HEK293 (cell line): Measurements from ENCODE around the gene GPATCH4.
A peak's percentile ranks its signal among the peaks of the same experiment; 100 is the strongest.

Source experiments
- CTCF ChIA-PET: fragments of 350-600 bp; formaldehyde crosslinking; extraction: SDS; loops from one replicate; lab custom pipeline; 2021; ENCODE audit warnings: antibody characterized with exemption; lab: Yijun Ruan, JAX
- POLR2A ChIA-PET: fragments of 300-600 bp; formaldehyde crosslinking; extraction: SDS; loops from one replicate; lab custom pipeline; 2020; ENCODE audit warnings: antibody characterized with exemption, inconsistent platforms; lab: Yijun Ruan, JAX
- H3K27ac ChIP-seq: fragments of 200-500 bp; sonication (Bioruptor generic); 2 replicates; pipeline ENCODE4 v1.5.1; 2014; ENCODE audit warnings: low read depth, low read length, control low read depth, inconsistent platforms; ENCODE audit errors: extremely low read depth
- H3K36me3 ChIP-seq, 2 experiments: fragments of 200-500 bp in 1 of 2; sonication (Bioruptor generic) in 1 of 2; 1 replicate in 1 of 2; 2 replicates in 1 of 2; pipeline ENCODE4 v1.5.1; 2014 to 2017; ENCODE audit warnings: inconsistent platforms in 2 of 2, low read length in 2 of 2; ENCODE audit not compliant: control insufficient read depth in 2 of 2, insufficient read depth in 1 of 2
- H3K4me1 ChIP-seq: fragments of 200-500 bp; sonication (Bioruptor generic); 2 replicates; pipeline ENCODE4 v1.5.1; 2014; ENCODE audit warnings: mild to moderate bottlenecking, low read length, inconsistent platforms; ENCODE audit not compliant: control insufficient read depth, insufficient read depth
- H3K4me3 ChIP-seq: 2 replicates; pipeline ENCODE4 v1.5.1; 2011; ENCODE audit warnings: low read depth, mild to moderate bottlenecking, control low read depth, low read length, moderate library complexity
- H3K9me3 ChIP-seq: fragments of 200-500 bp; sonication (Bioruptor generic); 2 replicates; pipeline ENCODE4 v1.5.1; 2014; ENCODE audit warnings: low read depth, low read length, inconsistent platforms; ENCODE audit not compliant: control insufficient read depth, insufficient read depth
- BCL11B ChIP-seq: fragments of 450-650 bp; formaldehyde crosslinking; IDR thresholded peaks from 2 replicates; pipeline ENCODE4 v1.5.1; 2016; ENCODE audit warnings: low read depth, missing biosample characterization, missing genetic modification characterization
- IKZF3 ChIP-seq: fragments of 450-650 bp; IDR thresholded peaks from 2 replicates; pipeline ENCODE4 v1.5.0; 2018; ENCODE audit warnings: missing biosample characterization, mild to moderate bottlenecking, missing genetic modification characterization, moderate library complexity
- MZF1 ChIP-seq: fragments of 450-650 bp; formaldehyde crosslinking; IDR thresholded peaks from 2 replicates; pipeline ENCODE4 v1.5.1; 2017; ENCODE audit warnings: missing biosample characterization, missing genetic modification characterization, borderline replicate concordance
- OVOL3 ChIP-seq: fragments of 450-650 bp; formaldehyde crosslinking; IDR thresholded peaks from 2 replicates; pipeline ENCODE4 v1.5.1; 2016; ENCODE audit warnings: missing biosample characterization, missing genetic modification characterization
- RBAK ChIP-seq: fragments of 450-650 bp; formaldehyde crosslinking; IDR thresholded peaks from 2 replicates; pipeline ENCODE4 v1.5.1; 2016; ENCODE audit warnings: missing biosample characterization, missing genetic modification characterization
- SCRT2 ChIP-seq: fragments of 450-650 bp; formaldehyde crosslinking; IDR thresholded peaks from 2 replicates; pipeline ENCODE4 v1.5.1; 2016; ENCODE audit warnings: missing biosample characterization, missing genetic modification characterization
- SP7 ChIP-seq: fragments of 450-650 bp; formaldehyde crosslinking; IDR thresholded peaks from 2 replicates; pipeline ENCODE4 v1.5.1; 2016; ENCODE audit warnings: missing biosample characterization, missing genetic modification characterization
- TSHZ1 ChIP-seq: fragments of 450-650 bp; formaldehyde crosslinking; IDR thresholded peaks from 2 replicates; pipeline ENCODE4 v1.5.1; 2016; ENCODE audit warnings: missing biosample characterization, missing genetic modification characterization, borderline replicate concordance
- ZBTB20 ChIP-seq: fragments of 450-650 bp; formaldehyde crosslinking; IDR thresholded peaks from 2 replicates; pipeline ENCODE4 v1.5.1; 2016; ENCODE audit warnings: missing biosample characterization, missing genetic modification characterization
- ZFP3 ChIP-seq: fragments of 450-650 bp; formaldehyde crosslinking; IDR thresholded peaks from 2 replicates; pipeline ENCODE4 v1.5.1; 2016; ENCODE audit warnings: low read depth, missing biosample characterization, missing genetic modification characterization
- ZNF138 ChIP-seq: fragments of 450-650 bp; formaldehyde crosslinking; IDR thresholded peaks from 2 replicates; pipeline ENCODE4 v1.5.1; 2016; ENCODE audit warnings: missing biosample characterization, missing genetic modification characterization, borderline replicate concordance
- ZNF155 ChIP-seq: fragments of 450-650 bp; formaldehyde crosslinking; IDR thresholded peaks from 2 replicates; pipeline ENCODE4 v1.5.1; 2016; ENCODE audit warnings: missing biosample characterization, missing genetic modification characterization
- ZNF248 ChIP-seq: fragments of 450-650 bp; formaldehyde crosslinking; IDR thresholded peaks from 2 replicates; pipeline ENCODE4 v1.5.1; 2017; ENCODE audit warnings: missing biosample characterization, missing genetic modification characterization
- ZNF26 ChIP-seq: fragments of 450-650 bp; formaldehyde crosslinking; IDR thresholded peaks from 2 replicates; pipeline ENCODE4 v1.5.1; 2016; ENCODE audit warnings: missing biosample characterization, missing genetic modification characterization
- ZNF488 ChIP-seq: fragments of 450-650 bp; formaldehyde crosslinking; IDR thresholded peaks from 2 replicates; pipeline ENCODE4 v1.5.1; 2016; ENCODE audit warnings: missing biosample characterization, missing genetic modification characterization
- ZNF792 ChIP-seq: fragments of 450-650 bp; formaldehyde crosslinking; IDR thresholded peaks from 2 replicates; pipeline ENCODE4 v1.5.1; 2016; ENCODE audit warnings: missing biosample characterization, missing genetic modification characterization

Gene GPATCH4

GRCh38 chr1:156591181-156591431 lies 10.2 kb downstream of the GPATCH4 start:
- ChIA-PET POLR2A (interaction anchor here (0.9 to 2.1 kb wide), 10 partner anchors 9 to 139 kb away, joined by 3 to 17 read pairs (median 6); partner anchors contain the start of genes GPATCH4 and MEF2D), CTCF (interaction anchor here (0.6 to 2.2 kb wide), 15 partner anchors 8 to 235 kb away, joined by 3 to 13 read pairs (median 4); partner anchors contain the start of genes GPATCH4 and HAPLN2)
- Histone ChIP-seq H3K27ac (peak overlapping the region; percentile 83), H3K4me1 (no peaks in the 10 kb centered on the region), H3K9me3 (no peaks in the 10 kb centered on the region), H3K36me3 (peaks cover 0 to 38% of the 10 kb centered on the region in 2 experiments; a peak in 1 of 3 replicates), H3K4me3 (peak overlapping the region; percentile 85)
- TF ChIP-seq OVOL3 (tag by site-specific recombination) (no peak), SCRT2 (tag by site-specific recombination) (no peak), ZNF155 (tag by site-specific recombination) (no peak), ZNF138 (tag by site-specific recombination) (no peak), ZFP3 (no peak)

GRCh38 chr1:156590326-156591180 lies 10.7 kb downstream of the GPATCH4 start:
- TF ChIP-seq BCL11B (tag by site-specific recombination) (no peak), MZF1 (tag by site-specific recombination) (no peak), ZNF248 (no peak), ZNF488 (tag by site-specific recombination) (no peak), RBAK (tag by site-specific recombination) (no peak), ZNF26 (tag by site-specific recombination) (no peak), IKZF3 (no peak), TSHZ1 (tag by site-specific recombination) (no peak), ZBTB20 (tag by site-specific recombination) (no peak)

GRCh38 chr1:156589546-156589945 lies 11.7 kb downstream of the GPATCH4 start:
- POLR2A ChIA-PET, result no interaction called here
- Histone ChIP-seq H3K4me3 (no peak overlapping the region), H3K36me3 (peaks cover 0 to 22% of the 10 kb centered on the region in 2 experiments; a peak in 1 of 3 replicates), H3K9me3 (no peaks in the 10 kb centered on the region), H3K27ac (no peak overlapping the region), H3K4me1 (no peaks in the 10 kb centered on the region)
- TF ChIP-seq ZNF792 (tag by site-specific recombination) (no peak), SCRT2 (tag by site-specific recombination) (no peak), SP7 (no peak)
- CTCF ChIA-PET, result interaction anchor here (0.8 to 1.7 kb wide), 4 partner anchors 14 to 1326 kb away, joined by 3 to 6 read pairs (median 4); no protein-coding TSS in a partner anchor

More at GRCh38 chr1:156590326-156591180, 10.7 kb downstream of the GPATCH4 start:
- H3K4me3 ChIP-seq, result no peak overlapping the region
- ChIA-PET CTCF (interaction anchor here (0.6 to 2.2 kb wide), 12 partner anchors 9 to 145 kb away, joined by 3 to 13 read pairs (median 4); partner anchors contain the start of genes GPATCH4 and HAPLN2), POLR2A (interaction anchor here (1.0 to 2.1 kb wide), 7 partner anchors 9 to 90 kb away, joined by 3 to 11 read pairs (median 9); partner anchors contain the start of gene MEF2D)
- no peaks in the 10 kb centered on the region for H3K9me3 ChIP-seq
- no peaks in the 10 kb centered on the region for H3K4me1 ChIP-seq
- H3K36me3 ChIP-seq, result peaks cover 0 to 32% of the 10 kb centered on the region in 2 experiments; a peak in 1 of 3 replicates
- H3K27ac ChIP-seq, result 0 out of 2 replicates have a peak overlapping the region, but pooled peaks have one; percentile 83
